Smooth muscle cell of the brain vasculature (primary cell): Measurements from ENCODE around the gene CEACAM5.
"Not testable (repeated sequence)": the region's sequence is repeated elsewhere in the genome, so short reads cannot be mapped to it uniquely, and the experiment has no call there.

Source experiments
- DNase-seq: peaks from one replicate; pipeline ENCODE4 v3.0.0-alpha.2; 2012; ENCODE audit warnings: low read depth, low spot score

CEACAM5 gene

DNA sequence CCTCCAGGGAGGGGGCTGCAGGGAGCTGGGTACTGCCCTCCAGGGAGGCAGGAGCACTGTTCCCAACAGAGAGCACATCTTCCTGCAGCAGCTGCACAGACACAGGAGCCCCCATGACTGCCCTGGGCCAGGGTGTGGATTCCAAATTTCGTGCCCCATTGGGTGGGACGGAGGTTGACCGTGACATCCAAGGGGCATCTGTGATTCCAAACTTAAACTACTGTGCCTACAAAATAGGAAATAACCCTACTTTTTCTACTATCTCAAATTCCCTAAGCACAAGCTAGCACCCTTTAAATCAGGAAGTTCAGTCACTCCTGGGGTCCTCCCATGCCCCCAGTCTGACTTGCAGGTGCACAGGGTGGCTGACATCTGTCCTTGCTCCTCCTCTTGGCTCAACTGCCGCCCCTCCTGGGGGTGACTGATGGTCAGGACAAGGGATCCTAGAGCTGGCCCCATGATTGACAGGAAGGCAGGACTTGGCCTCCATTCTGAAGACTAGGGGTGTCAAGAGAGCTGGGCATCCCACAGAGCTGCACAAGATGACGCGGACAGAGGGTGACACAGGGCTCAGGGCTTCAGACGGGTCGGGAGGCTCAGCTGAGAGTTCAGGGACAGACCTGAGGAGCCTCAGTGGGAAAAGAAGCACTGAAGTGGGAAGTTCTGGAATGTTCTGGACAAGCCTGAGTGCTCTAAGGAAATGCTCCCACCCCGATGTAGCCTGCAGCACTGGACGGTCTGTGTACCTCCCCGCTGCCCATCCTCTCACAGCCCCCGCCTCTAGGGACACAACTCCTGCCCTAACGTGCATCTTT is 7.8 kb upstream of the CEACAM5 start:
- DNase-seq, result no peak

GRCh38 chr19:41701401-41702075 is 6.9 kb upstream of the CEACAM5 start:
- DNase-seq, result no peak

- DNase-seq, result no peak
Measured at GRCh38 chr19:41702171-41702651, 6.2 kb upstream of the CEACAM5 start.

DNA sequence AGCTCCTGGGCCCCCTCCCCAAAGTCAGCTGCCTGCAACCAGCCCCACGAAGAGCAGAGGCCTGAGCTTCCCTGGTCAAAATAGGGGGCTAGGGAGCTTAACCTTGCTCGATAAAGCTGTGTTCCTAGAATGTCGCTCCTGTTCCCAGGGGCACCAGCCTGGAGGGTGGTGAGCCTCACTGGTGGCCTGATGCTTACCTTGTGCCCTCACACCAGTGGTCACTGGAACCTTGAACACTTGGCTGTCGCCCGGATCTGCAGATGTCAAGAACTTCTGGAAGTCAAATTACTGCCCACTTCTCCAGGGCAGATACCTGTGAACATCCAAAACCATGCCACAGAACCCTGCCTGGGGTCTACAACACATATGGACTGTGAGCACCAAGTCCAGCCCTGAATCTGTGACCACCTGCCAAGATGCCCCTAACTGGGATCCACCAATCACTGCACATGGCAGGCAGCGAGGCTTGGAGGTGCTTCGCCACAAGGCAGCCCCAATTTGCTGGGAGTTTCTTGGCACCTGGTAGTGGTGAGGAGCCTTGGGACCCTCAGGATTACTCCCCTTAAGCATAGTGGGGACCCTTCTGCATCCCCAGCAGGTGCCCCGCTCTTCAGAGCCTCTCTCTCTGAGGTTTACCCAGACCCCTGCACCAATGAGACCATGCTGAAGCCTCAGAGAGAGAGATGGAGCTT is 4.7 kb upstream of the CEACAM5 start:
- DNase-seq, result no peak

- no peak for DNase-seq
Measured at GRCh38 chr19:41705393-41706174, 2.8 kb upstream of the CEACAM5 start.

DNA sequence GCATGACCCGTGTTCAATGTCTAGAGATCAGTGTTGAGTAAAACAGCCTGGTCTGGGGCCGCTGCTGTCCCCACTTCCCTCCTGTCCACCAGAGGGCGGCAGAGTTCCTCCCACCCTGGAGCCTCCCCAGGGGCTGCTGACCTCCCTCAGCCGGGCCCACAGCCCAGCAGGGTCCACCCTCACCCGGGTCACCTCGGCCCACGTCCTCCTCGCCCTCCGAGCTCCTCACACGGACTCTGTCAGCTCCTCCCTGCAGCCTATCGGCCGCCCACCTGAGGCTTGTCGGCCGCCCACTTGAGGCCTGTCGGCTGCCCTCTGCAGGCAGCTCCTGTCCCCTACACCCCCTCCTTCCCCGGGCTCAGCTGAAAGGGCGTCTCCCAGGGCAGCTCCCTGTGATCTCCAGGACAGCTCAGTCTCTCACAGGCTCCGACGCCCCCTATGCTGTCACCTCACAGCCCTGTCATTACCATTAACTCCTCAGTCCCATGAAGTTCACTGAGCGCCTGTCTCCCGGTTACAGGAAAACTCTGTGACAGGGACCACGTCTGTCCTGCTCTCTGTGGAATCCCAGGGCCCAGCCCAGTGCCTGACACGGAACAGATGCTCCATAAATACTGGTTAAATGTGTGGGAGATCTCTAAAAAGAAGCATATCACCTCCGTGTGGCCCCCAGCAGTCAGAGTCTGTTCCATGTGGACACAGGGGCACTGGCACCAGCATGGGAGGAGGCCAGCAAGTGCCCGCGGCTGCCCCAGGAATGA is 1.5 kb upstream of the CEACAM5 start:
- no peak for DNase-seq

- no peak for DNase-seq
Measured at GRCh38 chr19:41707502-41707812, 969 bp upstream of the CEACAM5 start.

DNA sequence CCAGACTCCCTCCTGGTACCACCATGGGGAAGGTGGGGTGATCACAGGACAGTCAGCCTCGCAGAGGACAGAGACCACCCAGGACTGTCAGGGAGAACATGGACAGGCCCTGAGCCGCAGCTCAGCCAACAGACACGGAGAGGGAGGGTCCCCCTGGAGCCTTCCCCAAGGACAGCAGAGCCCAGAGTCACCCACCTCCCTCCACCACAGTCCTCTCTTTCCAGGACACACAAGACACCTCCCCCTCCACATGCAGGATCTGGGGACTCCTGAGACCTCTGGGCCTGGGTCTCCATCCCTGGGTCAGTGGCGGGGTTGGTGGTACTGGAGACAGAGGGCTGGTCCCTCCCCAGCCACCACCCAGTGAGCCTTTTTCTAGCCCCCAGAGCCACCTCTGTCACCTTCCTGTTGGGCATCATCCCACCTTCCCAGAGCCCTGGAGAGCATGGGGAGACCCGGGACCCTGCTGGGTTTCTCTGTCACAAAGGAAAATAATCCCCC is 505 bp upstream of the CEACAM5 start:
- DNase-seq, result no peak

DNA sequence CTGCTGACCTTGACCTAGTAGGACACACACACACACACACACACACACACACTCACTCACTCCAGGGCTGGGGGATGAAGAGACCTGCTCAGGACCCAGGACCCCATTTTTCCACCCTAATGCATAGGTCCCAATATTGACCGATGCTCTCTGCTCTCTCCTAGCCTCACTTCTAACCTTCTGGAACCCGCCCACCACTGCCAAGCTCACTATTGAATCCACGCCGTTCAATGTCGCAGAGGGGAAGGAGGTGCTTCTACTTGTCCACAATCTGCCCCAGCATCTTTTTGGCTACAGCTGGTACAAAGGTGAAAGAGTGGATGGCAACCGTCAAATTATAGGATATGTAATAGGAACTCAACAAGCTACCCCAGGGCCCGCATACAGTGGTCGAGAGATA is 1.1 kb downstream of the CEACAM5 start:
- not testable (repeated sequence) for DNase-seq

DNA sequence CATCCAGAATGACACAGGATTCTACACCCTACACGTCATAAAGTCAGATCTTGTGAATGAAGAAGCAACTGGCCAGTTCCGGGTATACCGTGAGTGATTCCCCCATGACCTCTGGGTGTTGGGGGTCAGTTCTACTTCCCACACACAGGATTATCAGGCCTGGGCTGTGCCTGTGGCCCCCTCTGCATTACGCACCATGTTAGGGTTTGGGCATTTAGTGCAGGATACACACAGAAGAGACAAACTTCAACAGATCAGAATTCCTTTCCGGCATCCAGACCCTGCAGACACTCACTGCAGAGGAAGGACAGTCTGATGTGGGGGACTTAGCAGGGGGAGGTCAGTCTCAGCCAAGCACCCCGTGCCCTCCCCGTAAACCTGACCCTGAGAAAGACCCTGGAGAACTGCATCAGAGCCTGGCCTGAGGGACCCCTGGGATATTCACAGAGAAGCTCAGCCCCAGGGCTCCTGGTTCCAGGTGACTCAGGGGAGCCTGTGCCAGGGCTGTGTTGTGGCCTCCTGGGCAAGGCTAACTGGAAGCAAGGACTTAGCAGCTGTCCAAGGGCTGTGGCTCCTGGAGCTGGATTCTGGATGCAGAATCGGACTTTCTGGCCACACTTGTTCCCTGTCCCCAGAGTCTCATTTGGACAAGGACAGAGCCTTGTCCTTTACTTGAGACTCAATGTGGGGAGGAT is 1.7 kb downstream of the CEACAM5 start:
- DNase-seq, result no peak

GRCh38 chr19:41711376-41712261 is 3.2 kb downstream of the CEACAM5 start:
- no peak for DNase-seq

GRCh38 chr19:41714598-41714997 is 6.2 kb downstream of the CEACAM5 start:
- DNase-seq, result no peak

GRCh38 chr19:41718761-41719160 is 10.3 kb downstream of the CEACAM5 start:
- no peak for DNase-seq

DNA sequence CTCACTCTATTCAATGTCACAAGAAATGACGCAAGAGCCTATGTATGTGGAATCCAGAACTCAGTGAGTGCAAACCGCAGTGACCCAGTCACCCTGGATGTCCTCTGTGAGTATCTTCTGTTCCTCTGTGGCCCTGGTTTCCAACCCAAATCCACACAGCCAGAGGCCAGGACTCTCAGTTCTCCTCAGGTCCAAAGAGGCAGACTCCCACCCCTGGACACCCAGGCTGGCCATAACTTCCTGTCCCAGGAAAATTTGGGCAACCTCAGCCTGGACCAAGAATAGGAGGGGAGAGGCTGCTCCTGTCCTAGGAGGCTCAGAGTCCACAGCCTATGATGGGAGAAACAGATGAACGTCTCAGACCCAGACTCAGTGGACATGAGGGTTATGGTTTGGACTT is 11.7 kb downstream of the CEACAM5 start:
- no peak for DNase-seq

DNA sequence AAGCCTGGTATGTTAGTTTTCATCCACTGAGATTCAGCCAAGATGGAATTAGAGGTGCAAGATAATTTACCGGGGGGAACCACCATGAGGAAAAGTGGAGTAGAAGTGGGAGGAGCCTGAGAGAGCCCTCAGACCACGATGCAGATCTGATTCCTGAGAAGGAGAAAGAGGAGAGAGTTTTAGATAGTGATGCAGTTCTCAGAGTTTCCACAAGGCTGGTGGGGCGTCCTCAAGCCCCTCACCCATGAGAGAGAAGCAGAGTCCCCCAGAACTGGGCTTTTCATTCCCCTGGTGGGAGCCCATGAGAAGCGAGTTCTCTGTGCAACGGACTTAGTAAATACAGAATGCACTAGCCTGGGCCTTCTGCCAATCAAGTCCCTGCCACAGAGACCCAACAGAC is 18.1 kb downstream of the CEACAM5 start:
- no peak for DNase-seq

DNA sequence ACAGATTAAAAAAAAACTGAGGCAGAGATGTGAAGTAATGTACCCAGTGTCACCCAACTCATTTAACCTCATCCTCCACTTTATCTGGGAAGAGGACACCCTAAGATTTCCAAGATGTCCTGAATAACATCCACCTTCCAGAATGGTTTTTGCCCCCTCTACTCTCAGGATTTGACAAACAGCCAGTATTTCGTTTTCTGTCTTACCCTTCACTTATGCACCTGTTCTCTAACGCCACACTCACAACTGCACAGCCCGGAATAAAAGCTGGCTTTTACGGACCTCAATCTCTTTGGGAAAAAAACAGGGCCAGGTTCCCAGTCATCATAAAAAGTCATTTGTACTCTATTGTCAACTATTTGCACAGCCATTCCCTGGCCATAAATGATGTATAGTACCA is 25.7 kb downstream of the CEACAM5 start:
- no peak for DNase-seq

DNA sequence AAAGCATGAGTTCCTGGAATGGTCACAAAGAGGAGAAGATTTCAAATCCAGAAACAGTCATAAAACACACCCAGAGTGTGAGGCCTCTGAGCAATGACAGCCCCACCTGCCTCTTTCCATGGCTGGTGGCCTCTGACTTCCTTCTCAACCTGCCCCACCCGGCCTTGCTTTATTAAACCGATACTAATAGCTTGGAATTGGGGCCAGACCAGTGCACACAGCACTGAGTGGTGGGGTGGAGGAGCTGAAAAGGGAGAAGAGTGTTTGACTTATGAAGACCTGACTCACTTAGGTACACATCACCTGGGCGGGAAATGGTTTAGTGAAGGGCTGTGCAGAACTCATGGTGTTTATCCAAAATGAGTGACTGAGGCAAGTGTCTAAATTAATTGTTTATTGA is 26.2 kb downstream of the CEACAM5 start:
- DNase-seq, result no peak

DNA sequence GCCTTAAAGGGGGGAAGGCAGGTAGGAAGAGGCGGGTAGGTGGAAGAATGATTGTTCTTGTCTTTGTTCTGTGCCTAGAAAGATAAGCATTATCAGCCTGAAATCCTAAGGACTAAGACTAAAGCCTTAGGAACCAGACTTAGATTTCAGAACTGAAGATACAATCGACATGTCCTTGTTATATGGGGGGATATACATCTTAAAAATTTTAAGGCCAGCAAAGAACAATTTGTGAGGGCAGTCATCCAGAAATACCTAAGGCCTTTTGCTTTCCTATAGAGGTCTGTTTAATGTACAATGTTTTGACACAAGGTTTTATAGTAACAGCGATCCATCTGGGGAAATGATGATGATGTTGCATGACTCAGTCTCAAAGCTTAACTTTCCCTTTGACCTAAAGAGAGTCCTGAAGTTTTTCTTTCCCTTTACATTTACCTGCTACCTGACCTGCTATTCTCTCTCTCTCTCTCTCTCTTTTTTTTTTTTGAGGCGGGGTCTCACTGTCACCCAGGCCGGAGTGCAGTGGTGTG is 26.7 kb downstream of the CEACAM5 start:
- no peak for DNase-seq

DNA sequence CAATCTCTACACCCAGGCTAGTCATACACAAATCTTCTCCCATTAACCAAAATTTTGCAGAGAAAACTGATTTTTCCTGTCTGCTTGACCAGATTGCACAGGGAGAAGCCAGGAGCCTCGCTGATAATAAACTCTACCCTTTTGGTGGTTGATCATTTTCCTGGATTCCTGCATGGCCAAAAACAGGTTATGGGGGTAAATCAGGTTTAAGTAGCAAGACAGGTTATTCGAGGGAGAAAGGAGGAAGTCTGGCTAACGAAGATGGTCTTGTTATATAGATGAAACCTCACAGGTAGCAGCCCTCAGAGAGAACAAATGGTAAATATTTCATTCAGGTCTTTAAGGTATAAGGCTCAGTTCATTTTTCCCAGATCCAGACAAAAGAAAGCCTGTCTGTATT is 30.9 kb downstream of the CEACAM5 start:
- no peak for DNase-seq
